DND-41 (cell line): ENCODE results near the gene FRS2.

Experiments
- EZH2 ChIP-seq: IDR thresholded peaks from 3 replicates; pipeline ENCODE4 v1.6.1; 2012; ENCODE audit warnings: borderline replicate concordance, low read depth, mild to moderate bottlenecking, moderate library complexity, low read length, inconsistent platforms; ENCODE audit not compliant: severe bottlenecking
- TF ChIP-seq, protein P1 (sequence below): IDR thresholded peaks from 2 replicates; pipeline ENCODE4 v1.5.1; 2012; ENCODE audit warnings: borderline replicate concordance, low read length, moderate library complexity, mild to moderate bottlenecking; ENCODE audit not compliant: poor library complexity, severe bottlenecking; ENCODE audit errors: extremely low read depth

DNA sequence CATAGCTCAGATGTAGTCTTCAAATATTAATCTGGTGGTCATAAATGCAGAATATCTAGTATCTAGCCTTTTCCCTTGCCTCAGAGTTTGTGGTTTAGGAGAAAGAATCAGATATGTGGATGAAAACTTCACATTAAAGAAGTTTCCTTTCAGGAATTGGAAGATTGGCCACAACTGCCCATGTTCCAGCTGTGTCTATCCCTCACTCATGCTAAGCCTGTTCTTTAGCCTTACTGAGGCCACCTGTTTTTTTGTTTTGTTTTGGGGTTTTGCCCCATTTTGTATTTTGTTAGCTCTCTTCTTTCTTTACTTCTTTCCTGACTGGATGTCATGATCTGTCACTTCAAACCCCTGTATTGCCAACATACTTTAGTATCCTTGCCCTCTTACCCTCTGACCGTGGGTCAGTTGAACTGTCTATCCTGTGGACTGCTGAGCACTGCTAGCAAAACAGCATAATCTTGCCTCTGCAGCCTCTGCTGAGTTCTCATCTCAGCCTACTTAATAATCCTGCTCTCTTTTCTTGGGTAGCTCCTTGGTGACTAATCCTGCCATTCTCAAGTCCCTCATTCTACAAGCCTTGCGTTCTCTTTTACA lies 93.1 kb downstream of the FRS2 start:
- TF ChIP-seq, protein P1, sequence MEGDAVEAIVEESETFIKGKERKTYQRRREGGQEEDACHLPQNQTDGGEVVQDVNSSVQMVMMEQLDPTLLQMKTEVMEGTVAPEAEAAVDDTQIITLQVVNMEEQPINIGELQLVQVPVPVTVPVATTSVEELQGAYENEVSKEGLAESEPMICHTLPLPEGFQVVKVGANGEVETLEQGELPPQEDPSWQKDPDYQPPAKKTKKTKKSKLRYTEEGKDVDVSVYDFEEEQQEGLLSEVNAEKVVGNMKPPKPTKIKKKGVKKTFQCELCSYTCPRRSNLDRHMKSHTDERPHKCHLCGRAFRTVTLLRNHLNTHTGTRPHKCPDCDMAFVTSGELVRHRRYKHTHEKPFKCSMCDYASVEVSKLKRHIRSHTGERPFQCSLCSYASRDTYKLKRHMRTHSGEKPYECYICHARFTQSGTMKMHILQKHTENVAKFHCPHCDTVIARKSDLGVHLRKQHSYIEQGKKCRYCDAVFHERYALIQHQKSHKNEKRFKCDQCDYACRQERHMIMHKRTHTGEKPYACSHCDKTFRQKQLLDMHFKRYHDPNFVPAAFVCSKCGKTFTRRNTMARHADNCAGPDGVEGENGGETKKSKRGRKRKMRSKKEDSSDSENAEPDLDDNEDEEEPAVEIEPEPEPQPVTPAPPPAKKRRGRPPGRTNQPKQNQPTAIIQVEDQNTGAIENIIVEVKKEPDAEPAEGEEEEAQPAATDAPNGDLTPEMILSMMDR = no peak
- TF ChIP-seq EZH2 = no peak
